Measurements from ENCODE around the gene ALG2. TPM values are rescaled to one million over a fixed set of nuclear protein-coding genes. Genes with fewer than 3 reads are reported as not detected.

Gene ALG2
- total and polyA plus RNA-seq, 2 of the 4 experiments (the other 2 are of a cell fraction): 36.4 to 38.4 TPM

GRCh38 chr9:99201603-99202002 is 20.1 kb downstream of the ALG2 start:
- H4K20me1 ChIP-seq (ENCODE audit: insufficient read depth, low read length): no peaks in the 10 kb centered on the region
- no peak overlapping the region for H3K27ac ChIP-seq (ENCODE audit: insufficient read depth, low read length)
- ChIA-PET POLR2A (ENCODE audit: unreplicated experiment) (no interaction called here), CTCF (no interaction called here)
- H3K36me3 ChIP-seq (ENCODE audit: control insufficient read depth, insufficient read depth, low read length): no peaks in the 10 kb centered on the region
- no peak overlapping the region for H2AFZ ChIP-seq (replicated peaks; ENCODE audit: low read length, poor library complexity)
- H2BK20ac ChIP-seq (ENCODE audit: low read depth, low read length): no peak overlapping the region
- no peak overlapping the region for H2AK5ac ChIP-seq (ENCODE audit: low read depth, low read length)
- H2BK5ac ChIP-seq (ENCODE audit: low read depth, low read length, poor library complexity, severe bottlenecking): no peak overlapping the region
- H2AK9ac ChIP-seq (replicated peaks; ENCODE audit: low read depth, low read length, poor library complexity): no peak overlapping the region
- no CpG with 5 or more reads among the region's 5 CpGs for WGBS, 2 experiments (ENCODE audit: extremely low coverage in 2 of 2, insufficient read length in 1 of 2)
- no peaks in the 10 kb centered on the region for H3K9me3 ChIP-seq (ENCODE audit: control insufficient read depth, insufficient read depth, low read length)
- ATAC-seq (ENCODE audit: low read depth): no peak; the same call in 1 of the 2 replicates
- no peaks in the 10 kb centered on the region for H3K4me1 ChIP-seq (ENCODE audit: control insufficient read depth, insufficient read depth, low read length)
- no peak overlapping the region for H3K9ac ChIP-seq (ENCODE audit: low read depth, low read length)
- peaks cover 14% of the 10 kb centered on the region for H3K27me3 ChIP-seq (ENCODE audit: control insufficient read depth, insufficient read depth, low read length)
- TF ChIP-seq MXI1 (IDR thresholded peaks at IDR 0.05; ENCODE audit: borderline replicate concordance, low read depth, low read length) (no peak), CEBPB (IDR thresholded peaks at IDR 0.05; ENCODE audit: low read depth, low read length) (no peak)
- in situ Hi-C loops (cut with MboI; ENCODE audit: low sequenced_read_pairs) (no loop called here), intact Hi-C loops (cut with micrococcal nuclease) (no loop called here), dilution Hi-C loops (cut with HindIII; ENCODE audit: low sequenced_read_pairs, unreplicated experiment) (no loop called here)
- H3K79me1 ChIP-seq (ENCODE audit: low read depth in 1 of 2, low read length in 2 of 2): no peaks in the 10 kb centered on the region
- H3K23ac ChIP-seq (ENCODE audit: low read depth, low read length): no peak overlapping the region
- no peak for DNase-seq
- H2BK120ac ChIP-seq (ENCODE audit: low read depth, low read length): no peak overlapping the region
- H4K8ac ChIP-seq (ENCODE audit: low read depth in 2 of 2, low read length in 2 of 2): no peak overlapping the region
- H3K4me3 ChIP-seq (ENCODE audit: insufficient read depth, low read depth, low read length): no peak overlapping the region
- H3K4me2 ChIP-seq (ENCODE audit: low read depth, low read length): no peak overlapping the region
- BruUV-seq (replicated peaks): no TSS peak
- no peaks in the 10 kb centered on the region; the same call in 1 of the 2 replicates for H3K9me1 ChIP-seq (ENCODE audit: insufficient read depth, low read length)
- no peak overlapping the region for H3K56ac ChIP-seq (ENCODE audit: extremely low read depth, insufficient read depth, low read length)
- no peak overlapping the region for H3K4ac ChIP-seq (ENCODE audit: low read depth, low read length)
- H3K14ac ChIP-seq (replicated peaks; ENCODE audit: low read depth, low read length): no peak overlapping the region
- H2BK15ac ChIP-seq (ENCODE audit: low read depth, low read length): no peak overlapping the region
- H4K91ac ChIP-seq (ENCODE audit: insufficient read depth, low read depth, low read length): no peak overlapping the region
- no peak overlapping the region for H4K5ac ChIP-seq (ENCODE audit: low read depth, low read length)
- H3K18ac ChIP-seq (ENCODE audit: low read depth, low read length): no peak overlapping the region
